Measurements from ENCODE around the gene ACTMAP.
A peak's percentile ranks its signal among the peaks of the same experiment; 100 is the strongest.
"Not testable (repeated sequence)": the region's sequence is repeated elsewhere in the genome, so short reads cannot be mapped to it uniquely, and the experiment has no call there.

The ACTMAP gene

GRCh38 chr19:40742886-40743285, 7.4 kb downstream of the ACTMAP start:
- no peak for DNase-seq (ENCODE audit: low spot score)

DNA sequence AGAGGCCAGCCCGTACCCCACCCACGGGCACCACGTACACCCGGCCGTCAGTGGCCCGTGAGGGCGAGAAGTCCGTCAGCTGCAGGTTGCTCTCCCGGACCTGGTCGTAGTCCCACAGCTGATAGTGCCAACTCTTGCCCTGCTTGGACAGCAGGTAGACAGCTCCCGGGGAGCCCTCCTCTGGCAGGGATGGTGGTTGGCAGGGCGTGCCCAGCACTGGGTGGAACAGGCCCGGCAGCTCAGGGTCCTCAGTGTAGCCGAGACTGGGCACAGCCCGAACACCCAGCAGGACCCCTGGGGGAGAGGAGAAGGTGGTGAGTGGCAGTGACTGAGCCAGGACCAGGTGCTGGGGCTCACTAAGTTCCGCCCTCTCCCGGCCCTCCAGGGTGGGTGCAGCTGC, 7.8 kb downstream of the ACTMAP start:
- DNase-seq (ENCODE audit: low spot score), result no peak

DNA sequence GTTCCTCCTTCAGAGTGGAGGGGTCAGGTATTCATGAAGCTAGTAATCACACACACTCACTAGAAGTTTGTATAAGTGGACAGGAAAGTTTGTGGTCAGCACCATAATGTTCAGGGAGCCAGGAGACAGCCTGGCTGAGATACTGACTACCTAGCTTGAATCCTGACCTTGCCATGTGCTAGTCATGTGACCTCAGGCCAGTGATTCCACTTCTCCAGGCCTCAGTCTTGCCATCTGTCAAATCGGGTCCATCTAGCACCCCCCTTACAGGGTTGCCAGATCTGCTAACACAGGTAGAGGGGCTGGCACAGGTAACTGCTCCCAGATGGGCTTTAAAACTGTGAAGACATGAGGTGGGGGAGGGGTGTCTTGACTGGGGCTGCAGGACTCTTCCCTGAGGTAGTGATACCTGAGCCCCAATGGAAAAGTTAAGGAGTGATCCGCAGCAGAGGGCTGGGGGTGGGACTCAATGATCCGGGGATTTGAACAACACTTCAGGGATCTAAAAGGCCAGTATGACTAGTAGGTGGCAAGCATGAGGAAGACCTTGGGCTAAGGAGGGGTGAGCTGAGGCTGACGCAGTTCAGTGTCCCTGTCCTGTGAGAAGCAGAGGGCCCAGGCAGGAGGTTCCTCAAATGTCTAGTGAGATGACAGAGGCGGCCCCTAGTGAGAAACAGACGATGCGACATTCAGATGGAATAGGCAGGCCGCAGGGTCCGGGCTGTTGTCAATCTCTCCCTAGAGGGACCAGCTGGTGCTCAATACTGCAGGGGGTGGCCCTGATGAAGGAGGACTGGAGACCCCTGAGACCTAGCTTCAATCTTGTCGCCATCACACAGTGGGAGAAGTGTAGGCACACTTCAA, 8.5 kb downstream of the ACTMAP start:
- no peak for DNase-seq (ENCODE audit: low spot score)

DNA sequence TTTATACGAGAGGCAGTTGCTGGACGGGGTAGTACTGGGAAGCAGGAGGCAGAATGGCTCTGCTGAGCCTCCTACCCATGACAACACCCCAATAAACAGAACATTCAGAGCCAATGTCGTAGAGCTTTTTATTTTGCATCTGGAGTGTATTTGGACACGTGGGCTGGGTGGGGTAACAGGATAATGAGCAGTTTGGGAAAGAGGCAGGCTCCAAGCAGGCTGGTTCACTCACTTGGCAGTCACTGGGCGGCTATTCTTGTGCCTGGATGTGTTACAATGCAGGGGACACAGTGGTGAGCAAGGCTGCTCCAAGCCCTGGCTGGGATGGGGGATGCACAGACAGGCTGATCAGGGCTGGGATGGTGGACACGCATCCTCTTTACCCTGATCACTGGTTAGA, 9.5 kb downstream of the ACTMAP start:
- DNase-seq (ENCODE audit: low spot score), result no peak

GRCh38 chr19:40739871-40740703, 10.2 kb downstream of the ACTMAP start:
- DNase-seq (ENCODE audit: low spot score), result no peak

- DNase-seq (ENCODE audit: low spot score), result no peak
These were observed 11.0 kb downstream of the ACTMAP start for GRCh38 chr19:40739030-40739839.

- no peak for DNase-seq (ENCODE audit: low spot score)
These were observed 13.1 kb downstream of the ACTMAP start for GRCh38 chr19:40737102-40737644.

GRCh38 chr19:40736661-40737060, 13.6 kb downstream of the ACTMAP start:
- DNase-seq (ENCODE audit: low spot score), result no peak

- DNase-seq (ENCODE audit: low spot score), result no peak
These were observed 15.1 kb downstream of the ACTMAP start for GRCh38 chr19:40735013-40735771.

GRCh38 chr19:40733149-40733548, 17.1 kb downstream of the ACTMAP start:
- no peak for DNase-seq (ENCODE audit: low spot score)

DNA sequence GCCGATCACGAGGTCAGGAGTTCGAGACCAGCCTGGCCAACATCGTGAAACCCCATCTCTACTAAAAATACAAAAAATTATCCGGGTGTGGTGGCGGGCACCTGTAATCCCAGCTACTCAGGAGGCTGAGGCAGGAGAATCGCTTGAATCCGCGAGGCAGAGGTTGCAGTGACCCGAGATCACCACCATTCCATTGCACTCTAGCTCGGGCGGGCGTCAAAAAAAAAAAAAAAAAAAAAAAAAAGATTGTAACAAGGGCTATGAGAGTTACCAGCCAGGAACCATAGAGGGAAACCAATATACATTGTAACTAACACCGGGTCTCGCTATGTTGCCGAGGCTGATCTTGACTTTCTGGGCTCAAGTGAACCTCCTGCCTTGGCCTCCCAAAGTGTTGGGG, 18.0 kb downstream of the ACTMAP start:
- DNase-seq (ENCODE audit: low spot score), result not testable (repeated sequence)

GRCh38 chr19:40730065-40730464, 20.2 kb downstream of the ACTMAP start:
- not testable (repeated sequence) for DNase-seq (ENCODE audit: low spot score)

DNA sequence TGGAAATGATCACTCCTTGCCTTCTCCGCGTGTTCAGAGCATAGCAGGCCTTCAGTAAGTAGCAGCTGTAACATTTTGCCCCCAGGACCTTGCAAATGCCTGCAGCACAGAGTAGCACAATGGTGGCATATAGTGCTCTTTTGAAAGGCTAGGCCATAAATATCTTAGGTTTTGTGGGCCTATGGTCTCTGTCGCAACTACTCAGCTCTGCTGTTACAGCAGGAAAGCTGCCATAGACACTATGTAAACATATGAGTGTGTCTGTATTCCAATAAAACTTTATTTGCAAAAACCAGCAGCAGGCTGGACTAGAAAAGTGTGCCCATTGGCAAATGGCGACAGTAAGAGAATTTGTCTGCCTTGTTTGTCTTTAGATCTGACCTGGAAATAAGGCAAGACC, 24.0 kb downstream of the ACTMAP start:
- no peak for DNase-seq (ENCODE audit: low spot score)

DNA sequence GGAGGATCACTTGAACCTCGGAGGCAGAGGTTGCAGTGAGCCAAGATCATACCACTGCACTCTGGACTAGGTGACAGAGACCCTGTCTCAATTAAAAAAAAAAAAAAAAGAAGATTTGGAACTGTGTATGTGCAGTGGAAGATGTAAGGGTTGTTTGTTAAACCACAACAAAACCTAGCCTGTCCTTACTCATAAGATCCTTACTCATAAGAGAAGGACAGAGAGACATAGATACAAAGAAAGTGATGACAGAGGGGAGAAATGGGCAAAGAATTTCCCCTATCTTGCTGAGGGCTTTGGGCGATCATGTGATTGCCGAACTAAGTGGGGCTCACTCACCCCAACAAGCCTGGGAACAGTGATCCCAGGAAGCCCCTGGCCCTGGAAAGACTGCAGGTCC, 25.4 kb downstream of the ACTMAP start:
- no peak for DNase-seq (ENCODE audit: low spot score)

DNA sequence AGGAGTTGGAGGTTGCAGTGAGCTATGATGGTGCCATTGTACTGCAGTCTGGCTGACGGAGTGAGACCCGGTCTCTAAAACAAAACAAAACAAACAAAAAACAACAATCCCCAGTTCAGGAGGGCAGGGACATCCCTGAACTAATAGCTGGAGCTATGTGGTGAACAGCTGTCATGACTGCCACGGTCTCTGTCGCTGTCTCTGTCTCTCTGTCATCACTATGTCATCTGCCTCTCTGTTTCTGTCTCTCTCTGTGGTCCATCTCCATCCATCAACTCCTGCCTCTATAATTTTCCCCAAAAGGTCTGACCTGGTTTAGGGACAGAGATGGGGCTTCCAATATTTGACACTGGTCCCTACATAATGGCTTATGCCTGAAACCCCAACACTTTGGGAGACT, 26.0 kb downstream of the ACTMAP start:
- DNase-seq (ENCODE audit: low spot score), result no peak

DNA sequence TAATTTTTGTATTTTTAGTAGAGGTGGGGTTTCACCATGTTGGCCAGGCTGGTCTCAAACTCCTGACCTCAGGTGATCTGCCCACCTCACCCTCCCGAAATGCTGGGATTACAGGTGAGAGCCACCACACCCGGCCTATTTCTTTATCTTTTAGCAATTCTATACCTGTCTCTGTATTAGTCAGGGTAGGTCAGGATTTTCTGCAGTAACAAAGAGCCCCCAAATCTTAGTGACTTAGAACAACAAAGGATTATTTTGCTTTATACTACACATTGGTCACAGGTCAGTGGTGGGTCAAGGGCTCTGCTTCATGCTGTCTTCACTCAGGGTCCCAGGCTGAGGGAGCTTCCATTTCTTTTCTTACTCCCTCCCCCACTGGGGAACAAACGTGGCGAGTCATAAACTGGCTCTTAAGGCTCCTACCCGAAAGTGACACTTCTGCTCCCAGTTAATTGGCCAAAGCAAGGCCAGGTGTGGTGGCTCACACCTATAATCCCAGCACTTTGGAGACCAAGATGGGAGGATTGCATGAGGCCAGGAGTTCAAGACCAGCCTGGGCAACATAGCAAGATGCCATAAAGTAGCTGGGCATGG, 26.5 kb downstream of the ACTMAP start:
- no peak for DNase-seq (ENCODE audit: low spot score)

- peak; percentile 66 for DNase-seq (ENCODE audit: low spot score)
These were observed 28.2 kb downstream of the ACTMAP start for GRCh38 chr19:40721936-40722661.

DNA sequence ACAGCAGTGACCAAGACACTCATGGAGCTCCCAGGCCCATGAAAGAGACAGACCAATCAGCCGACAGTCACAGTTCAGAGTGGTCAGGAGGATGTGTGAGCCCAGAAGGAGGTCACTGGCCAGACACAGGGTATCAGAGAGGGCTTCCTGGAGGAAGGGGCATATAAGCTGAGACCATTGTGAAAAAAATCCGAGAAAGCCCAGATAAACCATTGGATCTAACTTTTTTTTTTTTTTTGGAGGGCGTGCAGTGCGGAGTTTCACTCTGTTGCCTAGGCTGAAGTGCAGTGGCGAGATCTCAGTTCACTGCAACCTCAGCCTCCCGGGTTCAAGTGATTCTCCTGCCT, 29.2 kb downstream of the ACTMAP start:
- DNase-seq (ENCODE audit: low spot score), result no peak

DNA sequence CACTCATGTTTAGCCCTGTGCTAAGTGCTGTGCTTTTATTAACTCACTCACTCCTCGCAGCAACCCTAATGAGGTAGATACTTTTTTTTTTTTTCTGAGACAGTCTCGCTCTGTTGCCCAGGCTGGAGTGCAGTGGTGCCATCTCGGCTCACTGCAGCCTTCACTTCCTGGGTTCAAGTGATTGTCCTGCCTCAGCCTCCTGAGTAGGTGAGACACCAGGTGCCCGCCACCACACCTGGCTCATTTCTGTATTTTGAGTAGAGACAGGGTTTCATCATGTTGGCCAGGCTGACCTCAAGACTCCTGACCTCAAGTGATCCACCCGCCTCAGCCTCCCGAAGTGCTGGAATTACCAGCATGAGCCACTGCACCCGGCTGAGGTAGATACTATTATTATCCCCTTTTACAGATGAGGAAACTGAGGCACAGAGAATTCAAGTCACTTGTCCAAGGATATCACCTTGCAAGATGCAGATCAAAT, 30.8 kb downstream of the ACTMAP start:
- peak; percentile 48 for DNase-seq (ENCODE audit: low spot score)

GRCh38 chr19:40718774-40719391, 31.4 kb downstream of the ACTMAP start:
- DNase-seq (ENCODE audit: low spot score), result peak; percentile 78

All from kidney tubule cell (primary cell).